Lung (tissue), 12 donors: ENCODE data around the gene RPS6KA1. TPM values are rescaled to one million over a fixed set of nuclear protein-coding genes. Genes with fewer than 3 reads are reported as not detected.

Experiments
- ATAC-seq: fragments of 200-7000 bp; cut with Tn5 transposase; one replicate; pipeline ENCODE4 v1.9.1; 2020; ENCODE audit warnings: moderate number of reproducible peaks; ENCODE audit not compliant: insufficient read depth, low FRiP score
- DNase-seq, 3 donors: peaks; one replicate each; pipeline ENCODE4 v3.0.0-alpha.2; 2013 to 2017
- H3K27ac ChIP-seq, 2 donors: one replicate each; pipeline ENCODE4 v1.5.1; 2013; ENCODE audit warnings: mild to moderate bottlenecking in 2 of 2, moderate library complexity in 2 of 2, control low read depth in 1 of 2, inconsistent platforms in 1 of 2, low read depth in 1 of 2, low read length in 1 of 2
- H3K27me3 ChIP-seq, 3 donors: one replicate each; pipeline ENCODE4 v1.5.1; 2013; ENCODE audit warnings: low read length in 2 of 3; ENCODE audit not compliant: control insufficient read depth in 3 of 3, insufficient read depth in 3 of 3
- H3K36me3 ChIP-seq, 4 donors: one replicate each; pipeline ENCODE4 v1.5.1; 2013; ENCODE audit warnings: low read length in 4 of 4, mild to moderate bottlenecking in 1 of 4, moderate library complexity in 1 of 4; ENCODE audit not compliant: control insufficient read depth in 4 of 4, insufficient read depth in 4 of 4
- H3K4me1 ChIP-seq, 5 donors: one replicate each; pipeline ENCODE4 v1.5.1; 2013; ENCODE audit warnings: low read length in 5 of 5, mild to moderate bottlenecking in 2 of 5, moderate library complexity in 1 of 5; ENCODE audit not compliant: control insufficient read depth in 5 of 5, insufficient read depth in 5 of 5
- H3K4me3 ChIP-seq: one replicate; pipeline ENCODE4 v1.5.1; 2013; ENCODE audit warnings: mild to moderate bottlenecking, control low read depth, moderate library complexity
- H3K9ac ChIP-seq, 2 donors: one replicate each; pipeline ENCODE4 v1.5.1; 2013; ENCODE audit warnings: low read length in 2 of 2, control low read depth in 1 of 2; ENCODE audit not compliant: insufficient read depth in 1 of 2
- H3K9me3 ChIP-seq, 4 donors: one replicate each; pipeline ENCODE4 v1.5.1; 2013; ENCODE audit warnings: low read length in 3 of 4, mild to moderate bottlenecking in 1 of 4, moderate library complexity in 1 of 4; ENCODE audit not compliant: control insufficient read depth in 4 of 4, insufficient read depth in 3 of 4
- WGBS, 2 donors: extraction: QIAGEN DNeasy Blood & Tissue Kit; methylation state at CpG; one replicate each; pipeline ENCODE4 v1.1.7; 2013; 5-methylcytosine and 5-hydroxymethylcytosine counted together
- polyA plus RNA-seq, 2 donors: library from polyadenylated mRNA; stranded (reverse); fragments of 200-250 nt; gene quantifications; one replicate each; pipeline ENCODE4 v1.2.1, GENCODE V29; 2013
- total RNA-seq, 2 donors: library from RNA; depleted of rRNA in 1 of 2; stranded (reverse); fragments of >200 nt in 1 of 2; gene quantifications; one replicate each; pipeline ENCODE4 v1.2.1, GENCODE V29; 2014 to 2021
- TF ChIP-seq, protein P1 (sequence below): IDR thresholded peaks from 2 replicates; pipeline ENCODE4 v1.5.1; 2012; ENCODE audit warnings: mild to moderate bottlenecking; ENCODE audit errors: control extremely low read depth, extremely low read depth
- donor health status: control.
- donor health status: control.
- donor health status: Bipolar disorder and iron deficiency.
- donor health status: healthy.
- donor health status: DM: yes; HTN: yes; CAD: no.

RPS6KA1 gene
- total and polyA plus RNA-seq, 4 donors, result 58.6 to 109 (median 81.7) TPM

- TF ChIP-seq, protein P1, sequence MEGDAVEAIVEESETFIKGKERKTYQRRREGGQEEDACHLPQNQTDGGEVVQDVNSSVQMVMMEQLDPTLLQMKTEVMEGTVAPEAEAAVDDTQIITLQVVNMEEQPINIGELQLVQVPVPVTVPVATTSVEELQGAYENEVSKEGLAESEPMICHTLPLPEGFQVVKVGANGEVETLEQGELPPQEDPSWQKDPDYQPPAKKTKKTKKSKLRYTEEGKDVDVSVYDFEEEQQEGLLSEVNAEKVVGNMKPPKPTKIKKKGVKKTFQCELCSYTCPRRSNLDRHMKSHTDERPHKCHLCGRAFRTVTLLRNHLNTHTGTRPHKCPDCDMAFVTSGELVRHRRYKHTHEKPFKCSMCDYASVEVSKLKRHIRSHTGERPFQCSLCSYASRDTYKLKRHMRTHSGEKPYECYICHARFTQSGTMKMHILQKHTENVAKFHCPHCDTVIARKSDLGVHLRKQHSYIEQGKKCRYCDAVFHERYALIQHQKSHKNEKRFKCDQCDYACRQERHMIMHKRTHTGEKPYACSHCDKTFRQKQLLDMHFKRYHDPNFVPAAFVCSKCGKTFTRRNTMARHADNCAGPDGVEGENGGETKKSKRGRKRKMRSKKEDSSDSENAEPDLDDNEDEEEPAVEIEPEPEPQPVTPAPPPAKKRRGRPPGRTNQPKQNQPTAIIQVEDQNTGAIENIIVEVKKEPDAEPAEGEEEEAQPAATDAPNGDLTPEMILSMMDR, result no peak
- no peaks in the 10 kb centered on the region for H3K27me3 ChIP-seq
- peaks cover 0 to 8% (median 0%) of the 10 kb centered on the region in 5 donors for H3K4me1 ChIP-seq
- ATAC-seq, result no peak
- H3K9ac ChIP-seq, result no peak overlapping the region
- WGBS, 2 donors, result 94% methylated on average over 7 of the region's 7 CpGs
- H3K36me3 ChIP-seq, result peaks cover 0 to 25% (median 0%) of the 10 kb centered on the region in 4 donors
- no peak overlapping the region for H3K4me3 ChIP-seq
- H3K9me3 ChIP-seq, result no peaks in the 10 kb centered on the region
- H3K27ac ChIP-seq, result no peak overlapping the region
- no peak for DNase-seq
Observed at GRCh38 chr1:26546819-26547218, 17.3 kb downstream of the RPS6KA1 start.

DNA sequence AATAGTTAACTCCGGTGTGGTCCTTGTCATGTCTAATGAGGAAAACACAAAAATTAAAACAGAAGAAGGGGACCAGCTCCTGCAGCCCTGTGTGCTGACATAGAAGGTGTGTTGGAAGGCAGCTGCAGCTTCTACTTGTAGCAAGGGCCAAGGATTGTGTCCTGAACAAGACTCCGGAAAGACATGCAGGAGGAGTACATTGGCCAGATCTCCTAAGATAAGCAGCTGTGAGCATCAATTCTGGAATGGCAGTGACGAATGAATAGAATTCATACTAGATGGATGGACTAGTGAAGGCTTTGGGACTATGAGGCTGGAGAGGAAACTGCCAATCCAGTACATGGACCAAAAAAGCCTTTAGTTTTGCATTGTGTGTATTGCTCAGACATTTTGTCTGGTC is 19.3 kb downstream of the RPS6KA1 start:
- H3K4me1 ChIP-seq, result no peaks in the 10 kb centered on the region
- H3K9me3 ChIP-seq, result no peaks in the 10 kb centered on the region
- TF ChIP-seq, protein P1, result no peak
- no peak overlapping the region for H3K9ac ChIP-seq
- H3K36me3 ChIP-seq, result peaks cover 0 to 35% (median under 1%) of the 10 kb centered on the region in 4 donors
- WGBS, 2 donors, result 91 to 94% methylated on average over 3 of the region's 3 CpGs
- H3K4me3 ChIP-seq, result no peak overlapping the region
- no peak for ATAC-seq
- H3K27ac ChIP-seq, result no peak overlapping the region
- no peaks in the 10 kb centered on the region for H3K27me3 ChIP-seq
- no peak for DNase-seq

GRCh38 chr1:26550946-26551345 is 21.4 kb downstream of the RPS6KA1 start:
- TF ChIP-seq, protein P1, result no peak
- Histone ChIP-seq H3K9me3 (no peaks in the 10 kb centered on the region), H3K27ac (no peak overlapping the region), H3K36me3 (peaks cover 0 to 51% (median 5%) of the 10 kb centered on the region in 4 donors), H3K4me1 (peaks cover 0 to under 1% (median 0%) of the 10 kb centered on the region in 5 donors), H3K27me3 (no peaks in the 10 kb centered on the region), H3K4me3 (no peak overlapping the region), H3K9ac (no peak overlapping the region)
- 94 to 99% methylated on average over 3 of the region's 3 CpGs for WGBS, 2 donors
- DNase-seq (no peak), ATAC-seq (no peak)

GRCh38 chr1:26552720-26553119 is 23.2 kb downstream of the RPS6KA1 start:
- H3K36me3 ChIP-seq, result peaks cover 0 to 52% (median 5%) of the 10 kb centered on the region in 4 donors
- ATAC-seq (no peak), DNase-seq (no peak)
- no peak overlapping the region for H3K27ac ChIP-seq
- H3K9ac ChIP-seq, result no peak overlapping the region
- H3K9me3 ChIP-seq, result no peaks in the 10 kb centered on the region
- H3K4me1 ChIP-seq, result peaks cover 0 to 2% (median 0%) of the 10 kb centered on the region in 5 donors
- H3K4me3 ChIP-seq, result no peak overlapping the region
- TF ChIP-seq, protein P1, result no peak
- 97 to 98% methylated on average over 6 of the region's 6 CpGs for WGBS, 2 donors
- H3K27me3 ChIP-seq, result no peaks in the 10 kb centered on the region
